B cell (primary cell): ENCODE data around the gene CRB1. TPM values are rescaled to one million over a fixed set of nuclear protein-coding genes. Genes with fewer than 3 reads are reported as not detected.

ENCODE experiments used
- ATAC-seq: fragments of 200-7000 bp; cut with Tn5 transposase; one replicate; pipeline ENCODE4 v1.10.0; 2021; ENCODE audit warnings: low read depth, mild to moderate bottlenecking, moderate number of reproducible peaks, moderate library complexity
- CTCF ChIA-PET: fragments of 350-600 bp; sonication (Branson Sonifier 250); formaldehyde crosslinking; loops from one replicate; lab custom pipeline; 2021; ENCODE audit warnings: antibody characterized with exemption, inconsistent platforms; lab: Charles Lee
- POLR2A ChIA-PET: fragments of 350-600 bp; sonication (Branson Sonifier 250); formaldehyde crosslinking; loops from one replicate; lab custom pipeline; 2021; ENCODE audit warnings: antibody characterized with exemption; lab: Charles Lee
- DNase-seq: peaks from one replicate; pipeline ENCODE4 v3.0.0; 2013
- H2AFZ ChIP-seq: 2 replicates; pipeline ENCODE4 v1.6.1; 2012; ENCODE audit warnings: mild to moderate bottlenecking, low read depth, low read length; ENCODE audit not compliant: insufficient read depth, poor library complexity, severe bottlenecking
- H3K27ac ChIP-seq, 2 donors: 1 replicate in 1 of 2; 2 replicates in 1 of 2; pipeline ENCODE4 v1.5.1; 2012 to 2013; ENCODE audit warnings: low read length in 2 of 2, mild to moderate bottlenecking in 2 of 2, moderate library complexity in 1 of 2
- H3K27me3 ChIP-seq, 4 experiments: fragments of 200-600 bp in 1 of 4; sonication (generic) in 1 of 4; replicated peaks in 1 of 4; 1 replicate in 2 of 4; 2 replicates in 2 of 4; pipeline versions ENCODE4 v1.6.1 to v1.7.0; 2013 to 2016; ENCODE audit warnings: low read length in 3 of 4, mild to moderate bottlenecking in 2 of 4, mixed read lengths in 1 of 4, moderate library complexity in 1 of 4; ENCODE audit not compliant: insufficient read depth in 4 of 4, control insufficient read depth in 3 of 4; ENCODE audit errors: control extremely low read depth in 1 of 4
- H3K36me3 ChIP-seq, 2 experiments: replicated peaks in 1 of 2; 1 replicate in 1 of 2; 2 replicates in 1 of 2; pipeline versions ENCODE4 v1.6.1 to v1.7.1; 2013; ENCODE audit warnings: low read length in 1 of 2; ENCODE audit not compliant: insufficient read depth in 2 of 2, control insufficient read depth in 1 of 2; ENCODE audit errors: control extremely low read depth in 1 of 2, extremely low read depth in 1 of 2
- H3K4me1 ChIP-seq, 2 donors: fragments of 200-600 bp in 1 of 2; sonication (generic) in 1 of 2; 1 replicate in 1 of 2; 2 replicates in 1 of 2; pipeline versions ENCODE4 v1.5.1 to v1.6.1; 2013 to 2017; ENCODE audit warnings: low read length in 2 of 2; ENCODE audit not compliant: control insufficient read depth in 2 of 2, insufficient read depth in 2 of 2
- H3K4me2 ChIP-seq: replicated peaks from 2 replicates; pipeline ENCODE3; 2012; ENCODE audit warnings: mild to moderate bottlenecking, low read depth, low read length; ENCODE audit not compliant: poor library complexity, severe bottlenecking
- H3K4me3 ChIP-seq, 5 experiments: fragments of 200-600 bp in 1 of 5; sonication (generic) in 1 of 5; 1 replicate in 3 of 5; 2 replicates in 2 of 5; pipeline versions ENCODE4 v1.5.1 to v1.7.0; 2011 to 2016; ENCODE audit warnings: low read length in 4 of 5, mild to moderate bottlenecking in 4 of 5, low read depth in 2 of 5, control low read depth in 1 of 5, moderate library complexity in 1 of 5; ENCODE audit not compliant: insufficient read depth in 1 of 5; ENCODE audit errors: control extremely low read depth in 1 of 5, extremely low read depth in 1 of 5
- H3K79me2 ChIP-seq: fragments of 200-600 bp; sonication (generic); one replicate; pipeline ENCODE4 v1.6.0; 2016; ENCODE audit warnings: low read length; ENCODE audit not compliant: control insufficient read depth, insufficient read depth
- H3K9ac ChIP-seq: fragments of 200-600 bp; sonication (generic); 2 replicates; pipeline ENCODE4 v1.6.1; 2017; ENCODE audit warnings: mild to moderate bottlenecking, low read length, moderate library complexity
- H3K9me3 ChIP-seq, 3 donors: one replicate each; pipeline versions ENCODE4 v1.6.1 to v1.7.1; 2013; ENCODE audit warnings: low read length in 2 of 3; ENCODE audit not compliant: control insufficient read depth in 2 of 3, insufficient read depth in 1 of 3; ENCODE audit errors: control extremely low read depth in 1 of 3
- H4K20me1 ChIP-seq: 2 replicates; pipeline ENCODE4 v1.6.0; 2012; ENCODE audit warnings: mild to moderate bottlenecking, low read length; ENCODE audit not compliant: insufficient read depth, control insufficient read depth, poor library complexity, severe bottlenecking
- H3K27ac Mint-ChIP-seq: one replicate; pipeline ENCODE4 v1.8.0; 2021; ENCODE audit warnings: mixed read lengths
- H3K27me3 Mint-ChIP-seq: one replicate; pipeline ENCODE4 v1.8.0; 2021; ENCODE audit warnings: mixed read lengths
- H3K4me1 Mint-ChIP-seq: one replicate; pipeline ENCODE4 v1.8.0; 2021; ENCODE audit warnings: mixed read lengths
- H3K4me3 Mint-ChIP-seq: one replicate; pipeline ENCODE4 v1.8.0; 2021; ENCODE audit warnings: mixed read lengths
- H3K9me3 Mint-ChIP-seq: one replicate; pipeline ENCODE4 v1.8.0; 2022; ENCODE audit warnings: mixed read lengths; ENCODE audit not compliant: insufficient read depth
- EZH2 ChIP-seq: IDR thresholded peaks from 2 replicates; pipeline ENCODE4 v1.6.1; 2012; ENCODE audit warnings: borderline replicate concordance, low read depth, mild to moderate bottlenecking, moderate library complexity, low read length; ENCODE audit not compliant: insufficient read depth, poor library complexity, severe bottlenecking
- WGBS: methylation state at CpG from one replicate; pipeline ENCODE4 v1.1.5; 2013; ENCODE audit warnings: missing lambda C conversion rate; ENCODE audit not compliant: insufficient coverage; 5-methylcytosine and 5-hydroxymethylcytosine counted together
- intact Hi-C: fragments of 100-400 bp; cut with micrococcal nuclease; formaldehyde crosslinking; loops from one replicate; pipeline ENCODE4 v1.10.0; 2022
- polyA plus RNA-seq: library from polyadenylated mRNA; depleted of rRNA; stranded (reverse); fragments of >200 nt; gene quantifications from 2 replicates; pipeline ENCODE4 v1.2.3, GENCODE V29; 2012
- total RNA-seq, 2 donors: library from RNA; stranded (reverse); fragments of 120-200 nt in 1 of 2; gene quantifications; 1 replicate in 1 of 2; 2 replicates in 1 of 2; pipeline versions ENCODE4 v1.2.3 to v1.2.4, GENCODE V29; 2013 to 2022
- TF ChIP-seq, protein P1 (sequence below): fragments of 200-600 bp; IDR thresholded peaks from one replicate; pipeline ENCODE4 v1.8.0; 2022; ENCODE audit warnings: antibody characterized with exemption, mild to moderate bottlenecking

The CRB1 gene
- total and polyA plus RNA-seq, 2 donors (not counting 1 experiment from before 2014, with no cell fraction given), result 0.15 TPM; not detected in 1

DNA sequence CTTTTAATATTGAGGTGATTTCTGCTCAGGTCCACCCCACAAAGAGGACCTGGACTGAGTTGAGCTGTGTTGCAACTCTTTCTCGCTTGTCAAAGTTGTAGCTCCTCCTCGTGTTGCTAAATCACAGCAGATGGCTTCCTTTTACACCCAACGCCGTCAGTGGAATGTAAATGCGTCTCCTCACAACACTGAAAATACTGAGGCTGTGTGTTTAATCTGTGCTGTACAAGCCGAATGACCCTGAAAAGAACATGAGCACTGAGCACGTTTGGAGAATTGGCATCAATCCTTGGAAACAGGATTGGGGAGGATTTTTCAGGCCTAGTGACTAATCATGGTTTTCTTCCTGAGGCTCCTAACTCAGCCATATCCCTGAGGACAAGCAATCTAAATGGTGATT is 196.0 kb downstream of the CRB1 start:
- DNase-seq (no peak), ATAC-seq (no peak)
- intact Hi-C loops, result no loop called here

DNA sequence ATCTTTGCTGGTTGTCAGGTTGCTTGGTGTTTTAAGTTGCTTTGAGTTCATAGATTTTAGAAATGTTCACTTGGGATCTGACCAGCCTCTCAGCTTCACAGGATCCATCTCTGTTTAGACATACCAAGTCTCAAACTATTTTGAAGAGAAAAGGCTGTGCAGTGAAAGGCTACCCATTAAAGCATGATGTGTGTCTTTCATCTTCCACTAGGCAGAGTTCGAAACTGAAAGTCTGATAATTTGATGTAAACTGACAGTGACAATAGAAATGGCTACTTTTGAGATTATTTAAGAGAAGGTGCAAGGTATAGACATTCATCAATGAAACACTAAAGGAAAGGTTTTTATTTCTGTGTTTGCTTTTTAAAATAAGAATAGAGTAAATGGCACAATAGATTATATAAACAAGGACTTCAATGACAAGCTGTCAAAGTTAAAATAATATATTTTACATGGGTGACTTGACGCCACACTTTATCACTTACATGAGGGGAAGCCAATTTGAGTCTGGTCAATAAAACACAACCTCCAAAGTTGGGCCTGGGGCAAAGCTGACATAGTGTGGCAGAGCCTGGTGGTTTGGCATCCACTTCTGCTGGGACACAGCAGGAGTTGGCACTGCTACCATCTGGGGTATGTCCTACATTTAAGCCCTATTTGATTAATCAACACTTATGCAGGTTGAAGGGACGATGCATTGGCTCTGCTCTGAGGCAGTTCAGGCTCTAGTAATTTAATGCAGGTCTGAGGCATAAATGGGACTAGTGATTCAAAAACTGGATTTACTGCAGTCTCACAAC is 197.7 kb downstream of the CRB1 start:
- Histone ChIP-seq H3K4me2 (no peak overlapping the region), H2AFZ (no peak overlapping the region), H4K20me1 (no peaks in the 10 kb centered on the region), H3K27me3 (no peaks in the 10 kb centered on the region), H3K9me3 (no peaks in the 10 kb centered on the region), H3K4me1 (peaks cover 0 to 4% of the 10 kb centered on the region in 2 donors), H3K79me2 (no peaks in the 10 kb centered on the region), H3K4me3 (no peak overlapping the region), H3K36me3 (no peaks in the 10 kb centered on the region), H3K9ac (no peak overlapping the region), H3K27ac (no peak overlapping the region)
- Mint-ChIP-seq H3K27me3 (peaks cover 21% of the 10 kb centered on the region), H3K27ac (no peak overlapping the region), H3K4me3 (no peak overlapping the region), H3K4me1 (no peaks in the 10 kb centered on the region), H3K9me3 (no peaks in the 10 kb centered on the region)
- 86% methylated on average over 1 of the region's 3 CpGs for WGBS
- DNase-seq, result no peak
- POLR2A ChIA-PET, result no interaction called here
- intact Hi-C loops, result no loop called here
- no peak for TF ChIP-seq EZH2
- TF ChIP-seq, protein P1, sequence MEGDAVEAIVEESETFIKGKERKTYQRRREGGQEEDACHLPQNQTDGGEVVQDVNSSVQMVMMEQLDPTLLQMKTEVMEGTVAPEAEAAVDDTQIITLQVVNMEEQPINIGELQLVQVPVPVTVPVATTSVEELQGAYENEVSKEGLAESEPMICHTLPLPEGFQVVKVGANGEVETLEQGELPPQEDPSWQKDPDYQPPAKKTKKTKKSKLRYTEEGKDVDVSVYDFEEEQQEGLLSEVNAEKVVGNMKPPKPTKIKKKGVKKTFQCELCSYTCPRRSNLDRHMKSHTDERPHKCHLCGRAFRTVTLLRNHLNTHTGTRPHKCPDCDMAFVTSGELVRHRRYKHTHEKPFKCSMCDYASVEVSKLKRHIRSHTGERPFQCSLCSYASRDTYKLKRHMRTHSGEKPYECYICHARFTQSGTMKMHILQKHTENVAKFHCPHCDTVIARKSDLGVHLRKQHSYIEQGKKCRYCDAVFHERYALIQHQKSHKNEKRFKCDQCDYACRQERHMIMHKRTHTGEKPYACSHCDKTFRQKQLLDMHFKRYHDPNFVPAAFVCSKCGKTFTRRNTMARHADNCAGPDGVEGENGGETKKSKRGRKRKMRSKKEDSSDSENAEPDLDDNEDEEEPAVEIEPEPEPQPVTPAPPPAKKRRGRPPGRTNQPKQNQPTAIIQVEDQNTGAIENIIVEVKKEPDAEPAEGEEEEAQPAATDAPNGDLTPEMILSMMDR, result no peak
- CTCF ChIA-PET, result no interaction called here
- no peak for ATAC-seq

More for the DNA sequence above, 196.0 kb downstream of the CRB1 start:
- H3K4me1 Mint-ChIP-seq, result no peaks in the 10 kb centered on the region
- Histone ChIP-seq H3K4me2 (no peak overlapping the region), H3K79me2 (no peaks in the 10 kb centered on the region), H3K4me1 (no peaks in the 10 kb centered on the region), H3K27me3 (no peaks in the 10 kb centered on the region), H3K9me3 (no peaks in the 10 kb centered on the region), H3K36me3 (no peaks in the 10 kb centered on the region), H4K20me1 (no peaks in the 10 kb centered on the region), H3K27ac (no peak overlapping the region), H3K9ac (no peak overlapping the region), H3K4me3 (no peak overlapping the region), H2AFZ (no peak overlapping the region)
- ChIA-PET CTCF (no interaction called here), POLR2A (no interaction called here)
- 71% methylated on average over 4 of the region's 7 CpGs for WGBS
- no peak overlapping the region for H3K27ac Mint-ChIP-seq
- H3K4me3 Mint-ChIP-seq, result no peak overlapping the region
- H3K27me3 Mint-ChIP-seq, result peaks cover 18% of the 10 kb centered on the region
- no peaks in the 10 kb centered on the region for H3K9me3 Mint-ChIP-seq
- TF ChIP-seq EZH2, result no peak
- TF ChIP-seq, protein P1, result no peak
